K562 (cell line): ENCODE data around the gene TMEM50B. TPM values are rescaled to one million over a fixed set of nuclear protein-coding genes. Genes with fewer than 3 reads are reported as not detected.

Experiments
- ARID2 ChIP-seq: fragments of 450-650 bp; IDR thresholded peaks from 2 replicates; pipeline ENCODE4 v1.6.1; 2017; ENCODE audit warnings: antibody characterized with exemption, mild to moderate bottlenecking
- FIP1L1 ChIP-seq: fragments of 200-400 bp; formaldehyde crosslinking; IDR thresholded peaks from 2 replicates; pipeline ENCODE4 v1.6.1; 2018; ENCODE audit warnings: mild to moderate bottlenecking, low read depth, low read length; ENCODE audit not compliant: poor library complexity, severe bottlenecking
- FOSL1 ChIP-seq: fragments of 200-800 bp; sonication (Bioruptor generic); conservative IDR thresholded peaks from 2 replicates; pipeline ENCODE4 v1.6.1; 2016; ENCODE audit warnings: missing genetic modification characterization, missing compliant biosample characterization
- GATA2 ChIP-seq: sonication (generic); formaldehyde crosslinking; IDR thresholded peaks from 2 replicates; pipeline ENCODE4 v1.4.0; 2020; ENCODE audit warnings: mild to moderate bottlenecking, missing genetic modification reagents
- NCOA6 ChIP-seq: fragments of 450-650 bp; IDR thresholded peaks from 2 replicates; pipeline ENCODE4 v1.6.1; 2017; ENCODE audit warnings: mild to moderate bottlenecking
- POLR2AphosphoS5 ChIP-seq: IDR thresholded peaks from 2 replicates; pipeline ENCODE4 v1.6.1; 2011; ENCODE audit warnings: mild to moderate bottlenecking, low read depth, low read length, moderate library complexity; ENCODE audit not compliant: control insufficient read depth, insufficient read depth
- POLR3G ChIP-seq: IDR thresholded peaks from 2 replicates; pipeline ENCODE4 v1.6.1; 2011; ENCODE audit not compliant: insufficient read length, insufficient replicate concordance; ENCODE audit errors: extremely low read depth
- RAD21 ChIP-seq, 2 experiments: fragments of 250-450 bp in 1 of 2; fragments of 450-650 bp in 1 of 2; sonication (Bioruptor Pico) in 1 of 2; formaldehyde crosslinking in 1 of 2; IDR thresholded peaks in 1 of 2; conservative IDR thresholded peaks in 1 of 2; 2 replicates each; pipeline versions ENCODE4 v1.4.0 to v1.8.0; 2020 to 2022; ENCODE audit warnings: mild to moderate bottlenecking in 2 of 2, moderate library complexity in 1 of 2
- RBM34 ChIP-seq: fragments of 200-400 bp; formaldehyde crosslinking; IDR thresholded peaks from 2 replicates; pipeline ENCODE4 v1.6.1; 2018; ENCODE audit warnings: low read length, borderline replicate concordance; ENCODE audit not compliant: insufficient read depth
- SIN3B ChIP-seq: fragments of 450-650 bp; IDR thresholded peaks from 2 replicates; pipeline ENCODE4 v1.6.1; 2017; ENCODE audit warnings: low read depth, mild to moderate bottlenecking, moderate library complexity
- SLC30A9 ChIP-seq: fragments of 250-450 bp; sonication (Bioruptor Pico); IDR thresholded peaks from 2 replicates; pipeline ENCODE4 v1.8.0; 2022; ENCODE audit warnings: mild to moderate bottlenecking, moderate library complexity
- SMARCC2 ChIP-seq: fragments of 450-650 bp; IDR thresholded peaks from 2 replicates; pipeline ENCODE4 v1.6.1; 2017; ENCODE audit warnings: antibody characterized with exemption, moderate library complexity, mild to moderate bottlenecking, low read depth
- TCF7L2 ChIP-seq: fragments of 150-350 bp; IDR thresholded peaks from 2 replicates; pipeline ENCODE4 v1.6.1; 2016; ENCODE audit warnings: low read depth, mild to moderate bottlenecking, low read length, moderate library complexity
- ZKSCAN1 ChIP-seq: fragments of 150-350 bp; IDR thresholded peaks from 2 replicates; pipeline ENCODE4 v1.6.1; 2016; ENCODE audit warnings: low read depth, low read length
- ZNF12 ChIP-seq: sonication (generic); formaldehyde crosslinking; IDR thresholded peaks from 2 replicates; pipeline ENCODE4 v1.4.0; 2020; ENCODE audit warnings: mild to moderate bottlenecking, missing genetic modification reagents
- ZNF24 ChIP-seq: fragments of 450-650 bp; IDR thresholded peaks from 2 replicates; pipeline ENCODE4 v1.6.1; 2016
- polyA plus RNA-seq, 8 experiments: library from polyadenylated mRNA; depleted of rRNA in 4 of 8; stranded (reverse) in 5 of 8; unstranded in 3 of 8; fragments of >200 nt; fragmentation: Nextera tagmentation in 2 of 8; fragmentation: Illumina TruSeq in 1 of 8; extraction: Ambion mirVana in 2 of 8; extraction: Trizol in 1 of 8; gene quantifications; 2 replicates each; pipeline versions ENCODE4 v1.2.1 to v1.2.3, GENCODE V29; 2011 to 2014; ENCODE audit warnings: inconsistent platforms in 1 of 8, missing spikeins in 1 of 8
- total RNA-seq, 7 experiments: library from RNA; depleted of rRNA in 6 of 7; stranded (reverse); fragments of >200 nt in 6 of 7; fragmentation: Illumina TruSeq in 2 of 7; extraction: Trizol in 2 of 7; gene quantifications; 2 replicates each; pipeline versions ENCODE4 v1.2.1 to v1.2.3, GENCODE V29; 2011 to 2021; ENCODE audit warnings: low replicate concordance in 1 of 7
- TF ChIP-seq, protein P1 (sequence below), 2 experiments: fragments of 200-800 bp in 1 of 2; sonication (Bioruptor generic) in 1 of 2; sonication (generic) in 1 of 2; formaldehyde crosslinking in 1 of 2; IDR thresholded peaks in 1 of 2; conservative IDR thresholded peaks in 1 of 2; 2 replicates each; pipeline versions ENCODE4 v1.5.0 to v1.6.1; 2016 to 2020; ENCODE audit warnings: missing compliant biosample characterization in 1 of 2, missing genetic modification characterization in 1 of 2, missing genetic modification reagents in 1 of 2
- TF ChIP-seq, protein P2 (sequence below): fragments of 450-650 bp; formaldehyde crosslinking; IDR thresholded peaks from 2 replicates; pipeline ENCODE4 v1.4.0; 2020; ENCODE audit warnings: mild to moderate bottlenecking, moderate library complexity
- TF ChIP-seq, protein P3 (sequence below), 2 experiments: IDR thresholded peaks; 2 replicates each; pipeline ENCODE4 v1.6.1; 2012; ENCODE audit warnings: improper control_type of control experiment in 2 of 2, low read depth in 2 of 2, low read length in 2 of 2, borderline replicate concordance in 1 of 2
- TF ChIP-seq, protein P4 (sequence below): fragments of 250-450 bp; sonication (Bioruptor Pico); IDR thresholded peaks from 2 replicates; pipeline ENCODE4 v1.5.1; 2021; ENCODE audit warnings: mild to moderate bottlenecking

TMEM50B gene
- total and polyA plus RNA-seq, 9 of the 15 experiments (the other 6 are each of a cell fraction or from before 2014, with no cell fraction given) = 20.5 to 64.6 (median 28.9) TPM

DNA sequence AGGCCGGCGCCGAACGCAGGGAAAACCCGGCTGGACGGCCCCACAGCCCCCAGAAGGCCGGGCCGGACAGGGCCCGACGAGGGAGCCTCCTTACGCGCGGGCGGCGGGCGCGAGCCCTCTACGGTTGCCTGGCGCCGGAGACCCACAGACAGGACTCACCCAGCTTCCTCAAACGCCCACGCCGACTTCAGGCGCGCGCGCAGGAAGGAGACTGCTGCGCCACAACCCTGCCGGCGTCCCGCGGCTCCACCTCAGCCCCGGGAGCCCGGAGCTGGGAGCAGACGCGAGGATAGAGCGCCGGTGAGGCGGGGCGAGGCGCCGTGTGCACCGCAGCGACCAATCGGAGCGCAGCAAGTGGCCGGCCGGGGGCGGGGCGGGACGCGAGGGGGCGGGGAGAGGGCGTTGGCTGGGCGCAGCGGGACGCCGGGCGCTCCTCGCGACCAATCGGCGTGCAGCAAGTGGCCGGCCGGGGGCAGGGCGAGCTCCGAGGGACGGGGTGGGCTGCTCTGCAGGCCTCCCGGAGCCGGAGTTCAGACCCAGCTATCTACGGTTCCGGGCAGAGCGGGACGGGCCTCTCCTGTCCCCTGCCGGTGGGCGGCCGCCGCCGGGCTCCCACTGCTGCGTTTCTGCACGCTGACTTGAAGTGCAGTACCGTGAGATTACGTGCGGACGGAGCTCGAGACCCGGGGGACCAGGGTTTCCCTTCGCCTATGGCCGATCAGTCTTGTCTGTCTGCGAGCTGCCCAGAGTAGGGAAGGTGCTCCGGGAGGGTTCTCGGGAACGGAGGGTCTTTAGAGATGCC lies at the start of gene TMEM50B (continued):
- TF ChIP-seq, protein P1, sequence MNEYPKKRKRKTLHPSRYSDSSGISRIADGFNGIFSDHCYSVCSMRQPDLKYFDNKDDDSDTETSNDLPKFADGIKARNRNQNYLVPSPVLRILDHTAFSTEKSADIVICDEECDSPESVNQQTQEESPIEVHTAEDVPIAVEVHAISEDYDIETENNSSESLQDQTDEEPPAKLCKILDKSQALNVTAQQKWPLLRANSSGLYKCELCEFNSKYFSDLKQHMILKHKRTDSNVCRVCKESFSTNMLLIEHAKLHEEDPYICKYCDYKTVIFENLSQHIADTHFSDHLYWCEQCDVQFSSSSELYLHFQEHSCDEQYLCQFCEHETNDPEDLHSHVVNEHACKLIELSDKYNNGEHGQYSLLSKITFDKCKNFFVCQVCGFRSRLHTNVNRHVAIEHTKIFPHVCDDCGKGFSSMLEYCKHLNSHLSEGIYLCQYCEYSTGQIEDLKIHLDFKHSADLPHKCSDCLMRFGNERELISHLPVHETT (CRISPR knock-in tag; conservative IDR thresholded peaks at IDR 0.05 in 1 of 2, IDR thresholded peaks at IDR 0.05 in 1 of 2) = peak in 1 of 2 experiments; percentile 99; a peak in 2 of 4 replicates
- TF ChIP-seq NCOA6 (0 out of 2 replicates have a peak, but pooled peaks have one; percentile 27), FIP1L1 (peak; percentile 83), FOSL1 (tag) (no peak), SIN3B (peak; percentile 67), RBM34 (no peak), ZKSCAN1 (peak; percentile 5; the same call in 1 of the 2 replicates), SLC30A9 (CRISPR knock-in tag) (no peak), ZNF12 (CRISPR knock-in tag) (peak; percentile 96), RAD21 (CRISPR knock-in tag; conservative IDR thresholded peaks at IDR 0.05 in 1 of 2, IDR thresholded peaks at IDR 0.05 in 1 of 2) (peak; percentile 65 to 66), GATA2 (CRISPR knock-in tag) (0 out of 2 replicates have a peak, but pooled peaks have one; percentile 24), SMARCC2 (no peak), POLR2AphosphoS5 (peak; percentile 61), ARID2 (no peak), TCF7L2 (no peak), POLR3G (no peak), ZNF24 (peak; percentile 60; the same call in 1 of the 2 replicates)
- TF ChIP-seq, protein P2, sequence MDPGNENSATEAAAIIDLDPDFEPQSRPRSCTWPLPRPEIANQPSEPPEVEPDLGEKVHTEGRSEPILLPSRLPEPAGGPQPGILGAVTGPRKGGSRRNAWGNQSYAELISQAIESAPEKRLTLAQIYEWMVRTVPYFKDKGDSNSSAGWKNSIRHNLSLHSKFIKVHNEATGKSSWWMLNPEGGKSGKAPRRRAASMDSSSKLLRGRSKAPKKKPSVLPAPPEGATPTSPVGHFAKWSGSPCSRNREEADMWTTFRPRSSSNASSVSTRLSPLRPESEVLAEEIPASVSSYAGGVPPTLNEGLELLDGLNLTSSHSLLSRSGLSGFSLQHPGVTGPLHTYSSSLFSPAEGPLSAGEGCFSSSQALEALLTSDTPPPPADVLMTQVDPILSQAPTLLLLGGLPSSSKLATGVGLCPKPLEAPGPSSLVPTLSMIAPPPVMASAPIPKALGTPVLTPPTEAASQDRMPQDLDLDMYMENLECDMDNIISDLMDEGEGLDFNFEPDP (CRISPR knock-in tag) = no peak
- TF ChIP-seq, protein P3, sequence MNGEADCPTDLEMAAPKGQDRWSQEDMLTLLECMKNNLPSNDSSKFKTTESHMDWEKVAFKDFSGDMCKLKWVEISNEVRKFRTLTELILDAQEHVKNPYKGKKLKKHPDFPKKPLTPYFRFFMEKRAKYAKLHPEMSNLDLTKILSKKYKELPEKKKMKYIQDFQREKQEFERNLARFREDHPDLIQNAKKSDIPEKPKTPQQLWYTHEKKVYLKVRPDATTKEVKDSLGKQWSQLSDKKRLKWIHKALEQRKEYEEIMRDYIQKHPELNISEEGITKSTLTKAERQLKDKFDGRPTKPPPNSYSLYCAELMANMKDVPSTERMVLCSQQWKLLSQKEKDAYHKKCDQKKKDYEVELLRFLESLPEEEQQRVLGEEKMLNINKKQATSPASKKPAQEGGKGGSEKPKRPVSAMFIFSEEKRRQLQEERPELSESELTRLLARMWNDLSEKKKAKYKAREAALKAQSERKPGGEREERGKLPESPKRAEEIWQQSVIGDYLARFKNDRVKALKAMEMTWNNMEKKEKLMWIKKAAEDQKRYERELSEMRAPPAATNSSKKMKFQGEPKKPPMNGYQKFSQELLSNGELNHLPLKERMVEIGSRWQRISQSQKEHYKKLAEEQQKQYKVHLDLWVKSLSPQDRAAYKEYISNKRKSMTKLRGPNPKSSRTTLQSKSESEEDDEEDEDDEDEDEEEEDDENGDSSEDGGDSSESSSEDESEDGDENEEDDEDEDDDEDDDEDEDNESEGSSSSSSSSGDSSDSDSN (IDR thresholded peaks at IDR 0.05; ENCODE audit: borderline replicate concordance in 1 of 2, low read depth in 2 of 2, low read length in 2 of 2) = peak; percentile 96 to 97
- TF ChIP-seq, protein P4, sequence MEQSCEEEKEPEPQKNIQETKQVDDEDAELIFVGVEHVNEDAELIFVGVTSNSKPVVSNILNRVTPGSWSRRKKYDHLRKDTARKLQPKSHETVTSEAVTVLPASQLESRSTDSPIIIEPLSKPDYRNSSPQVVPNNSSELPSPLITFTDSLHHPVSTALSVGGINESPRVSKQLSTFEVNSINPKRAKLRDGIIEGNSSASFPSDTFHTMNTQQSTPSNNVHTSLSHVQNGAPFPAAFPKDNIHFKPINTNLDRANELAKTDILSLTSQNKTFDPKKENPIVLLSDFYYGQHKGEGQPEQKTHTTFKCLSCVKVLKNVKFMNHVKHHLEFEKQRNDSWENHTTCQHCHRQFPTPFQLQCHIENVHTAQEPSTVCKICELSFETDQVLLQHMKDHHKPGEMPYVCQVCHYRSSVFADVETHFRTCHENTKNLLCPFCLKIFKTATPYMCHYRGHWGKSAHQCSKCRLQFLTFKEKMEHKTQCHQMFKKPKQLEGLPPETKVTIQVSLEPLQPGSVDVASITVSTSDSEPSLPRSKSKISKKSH (CRISPR knock-in tag) = no peak
